OCI-LY7 (cell line): ENCODE measurements around the gene FRMPD4. TPM values are rescaled to one million over a fixed set of nuclear protein-coding genes. Genes with fewer than 3 reads are reported as not detected.

Experiments
- BruUV-seq: library from RNA; stranded (reverse); fragments of 400-500 nt; replicated peaks from 2 replicates; lab custom pipeline; 2021; lab: Mats Ljungman, UMichigan
- CTCF ChIA-PET: fragments of 300-600 bp; sonication (Branson Sonifier 250); formaldehyde crosslinking; loops from one replicate; lab custom pipeline; 2022; ENCODE audit warnings: antibody characterized with exemption; ENCODE audit not compliant: unreplicated experiment; lab: Charles Lee
- POLR2A ChIA-PET: fragments of 300-600 bp; sonication (Branson Sonifier 250); formaldehyde crosslinking; loops from one replicate; lab custom pipeline; 2022; ENCODE audit warnings: antibody characterized with exemption; lab: Charles Lee
- DNase-seq: peaks from one replicate; pipeline ENCODE4 v3.0.0-alpha.2; 2015; ENCODE audit warnings: low spot score
- H2AFZ ChIP-seq: fragments of 200-600 bp; sonication (generic), shearing (Covaris generic); 2 replicates; pipeline ENCODE4 v1.6.1; 2014; ENCODE audit warnings: mild to moderate bottlenecking, antibody characterized with exemption, low read length, moderate library complexity
- H3K27ac ChIP-seq: fragments of 200-600 bp; sonication (generic); 2 replicates; pipeline ENCODE4 v1.5.1; 2014; ENCODE audit warnings: mixed run types, low read depth, mild to moderate bottlenecking, moderate library complexity, low read length, inconsistent platforms; ENCODE audit not compliant: poor library complexity, severe bottlenecking
- H3K36me3 ChIP-seq: fragments of 200-600 bp; sonication (generic); 2 replicates; pipeline ENCODE4 v1.6.1; 2014; ENCODE audit warnings: mild to moderate bottlenecking, antibody characterized with exemption, low read length, moderate library complexity, mixed read lengths; ENCODE audit not compliant: insufficient read depth
- H3K4me1 ChIP-seq: fragments of 200-600 bp; sonication (generic); 2 replicates; pipeline ENCODE4 v1.5.1; 2014; ENCODE audit warnings: mild to moderate bottlenecking, low read length; ENCODE audit not compliant: insufficient read depth, poor library complexity, severe bottlenecking
- H3K4me2 ChIP-seq: fragments of 200-600 bp; sonication (generic); 2 replicates; pipeline ENCODE4 v1.6.1; 2014; ENCODE audit warnings: mild to moderate bottlenecking, low read length
- H3K4me3 ChIP-seq: fragments of 200-600 bp; sonication (generic); 2 replicates; pipeline ENCODE4 v1.5.1; 2014; ENCODE audit warnings: mild to moderate bottlenecking, low read depth, low read length; ENCODE audit not compliant: poor library complexity, severe bottlenecking
- H3K79me2 ChIP-seq: fragments of 200-600 bp; sonication (generic); 2 replicates; pipeline ENCODE4 v1.6.1; 2016; ENCODE audit warnings: low read depth, mild to moderate bottlenecking, low read length, moderate library complexity, mixed read lengths; ENCODE audit not compliant: insufficient read depth
- H3K9me2 ChIP-seq: fragments of 200-600 bp; sonication (generic); 2 replicates; pipeline ENCODE4 v1.6.1; 2016; ENCODE audit warnings: mild to moderate bottlenecking, low read length, mixed read lengths; ENCODE audit not compliant: insufficient read depth
- H3K9me3 ChIP-seq: fragments of 200-600 bp; sonication (generic); 2 replicates; pipeline ENCODE4 v1.6.1; 2014; ENCODE audit warnings: mild to moderate bottlenecking, mixed run types, low read length, mixed read lengths
- H4K20me1 ChIP-seq: fragments of 200-600 bp; sonication (generic); 2 replicates; pipeline ENCODE4 v1.6.1; 2014; ENCODE audit warnings: mild to moderate bottlenecking, antibody characterized with exemption, low read length, moderate library complexity, mixed read lengths; ENCODE audit not compliant: insufficient read depth
- EZH2phosphoT487 ChIP-seq: fragments of 200-600 bp; sonication (generic); IDR thresholded peaks from 2 replicates; pipeline ENCODE4 v1.6.1; 2018; ENCODE audit warnings: low read depth, borderline replicate concordance, mild to moderate bottlenecking, mixed run types, antibody characterized with exemption, low read length, moderate library complexity, mixed read lengths
- intact Hi-C: fragments of 100-400 bp; cut with micrococcal nuclease; formaldehyde crosslinking; loops from one replicate; pipeline ENCODE4 v1.10.0; 2022; ENCODE audit not compliant: unreplicated experiment
- total RNA-seq, 2 experiments: library from RNA; depleted of rRNA in 1 of 2; stranded (reverse); fragments of >200 nt in 1 of 2; shearing (Covaris generic) in 1 of 2; gene quantifications; 2 replicates each; pipeline ENCODE4 v1.2.3, GENCODE V29; 2014 to 2022
- TF ChIP-seq, protein P1 (sequence below): fragments of 200-600 bp; sonication (generic); conservative IDR thresholded peaks from 2 replicates; pipeline ENCODE4 v1.5.1; 2014; ENCODE audit warnings: mild to moderate bottlenecking, antibody characterized with exemption, low read length, moderate library complexity, mixed read lengths

FRMPD4 gene
- total RNA-seq, 2 experiments from 2014 or later = not detected

DNA sequence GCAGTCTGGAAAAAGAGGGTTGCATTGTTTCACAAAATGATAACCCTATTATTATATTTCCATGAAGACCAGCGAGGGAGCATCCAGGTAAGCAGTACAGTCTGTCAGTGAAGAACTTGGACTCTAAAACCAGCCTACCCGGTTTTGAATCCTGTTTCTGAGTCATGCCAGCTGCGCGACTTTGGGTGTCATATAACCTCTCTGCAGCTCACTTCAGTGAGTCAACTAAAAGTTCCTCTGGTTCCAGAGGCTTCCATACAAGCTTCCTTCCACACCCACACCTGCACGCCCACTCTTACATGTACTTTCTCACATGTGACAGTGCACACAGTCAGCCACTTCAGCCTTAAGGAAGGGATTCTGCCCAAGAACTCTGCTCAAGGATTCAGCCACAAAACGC, 603.1 kb downstream of the FRMPD4 start:
- intact Hi-C loops = no loop called here

DNA sequence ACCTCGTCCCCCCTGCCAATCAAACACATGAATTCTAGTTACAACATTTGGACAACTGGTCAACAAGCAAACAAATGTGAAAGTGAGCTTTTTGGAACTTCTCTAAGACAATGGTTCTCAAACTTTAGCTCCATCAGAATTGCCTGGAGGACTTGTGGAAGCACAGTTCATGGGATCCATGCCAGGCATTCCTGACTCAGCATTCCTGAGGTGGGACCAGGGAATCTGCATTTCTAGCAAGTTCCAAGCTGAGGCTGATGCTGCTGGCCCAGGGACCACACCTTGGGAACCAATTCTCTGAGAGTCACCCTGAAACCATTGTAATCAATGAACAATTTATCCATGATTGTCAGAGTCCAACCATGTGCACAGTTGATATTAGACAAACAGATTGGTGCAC, 609.2 kb downstream of the FRMPD4 start:
- H3K4me2 ChIP-seq = no peak overlapping the region
- no peak overlapping the region for H3K4me3 ChIP-seq
- H3K4me1 ChIP-seq = no peaks in the 10 kb centered on the region
- CTCF ChIA-PET = no interaction called here
- no peak overlapping the region for H3K27ac ChIP-seq
- H3K79me2 ChIP-seq = no peaks in the 10 kb centered on the region
- DNase-seq = no peak
- POLR2A ChIA-PET = interaction anchor here (0.6 to 1.4 kb wide), 2 partner anchors 15 to 1410 kb away, joined by 3 read pairs; no protein-coding TSS in a partner anchor
- no peak overlapping the region for H2AFZ ChIP-seq
- TF ChIP-seq EZH2phosphoT487 = no peak
- TF ChIP-seq, protein P1, sequence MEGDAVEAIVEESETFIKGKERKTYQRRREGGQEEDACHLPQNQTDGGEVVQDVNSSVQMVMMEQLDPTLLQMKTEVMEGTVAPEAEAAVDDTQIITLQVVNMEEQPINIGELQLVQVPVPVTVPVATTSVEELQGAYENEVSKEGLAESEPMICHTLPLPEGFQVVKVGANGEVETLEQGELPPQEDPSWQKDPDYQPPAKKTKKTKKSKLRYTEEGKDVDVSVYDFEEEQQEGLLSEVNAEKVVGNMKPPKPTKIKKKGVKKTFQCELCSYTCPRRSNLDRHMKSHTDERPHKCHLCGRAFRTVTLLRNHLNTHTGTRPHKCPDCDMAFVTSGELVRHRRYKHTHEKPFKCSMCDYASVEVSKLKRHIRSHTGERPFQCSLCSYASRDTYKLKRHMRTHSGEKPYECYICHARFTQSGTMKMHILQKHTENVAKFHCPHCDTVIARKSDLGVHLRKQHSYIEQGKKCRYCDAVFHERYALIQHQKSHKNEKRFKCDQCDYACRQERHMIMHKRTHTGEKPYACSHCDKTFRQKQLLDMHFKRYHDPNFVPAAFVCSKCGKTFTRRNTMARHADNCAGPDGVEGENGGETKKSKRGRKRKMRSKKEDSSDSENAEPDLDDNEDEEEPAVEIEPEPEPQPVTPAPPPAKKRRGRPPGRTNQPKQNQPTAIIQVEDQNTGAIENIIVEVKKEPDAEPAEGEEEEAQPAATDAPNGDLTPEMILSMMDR = no peak
- no peaks in the 10 kb centered on the region for H3K9me3 ChIP-seq
- H4K20me1 ChIP-seq = no peaks in the 10 kb centered on the region
- H3K36me3 ChIP-seq = no peaks in the 10 kb centered on the region
- intact Hi-C loops = no loop called here
- H3K9me2 ChIP-seq = no peaks in the 10 kb centered on the region
- BruUV-seq = no TSS peak

More for the DNA sequence above, 603.1 kb downstream of the FRMPD4 start:
- Histone ChIP-seq H3K9me3 (no peaks in the 10 kb centered on the region), H3K79me2 (no peaks in the 10 kb centered on the region), H3K4me1 (no peaks in the 10 kb centered on the region), H3K9me2 (no peaks in the 10 kb centered on the region), H3K27ac (no peak overlapping the region), H3K4me2 (no peak overlapping the region), H4K20me1 (no peaks in the 10 kb centered on the region), H3K4me3 (no peak overlapping the region), H2AFZ (no peak overlapping the region), H3K36me3 (no peaks in the 10 kb centered on the region)
- CTCF ChIA-PET = no interaction called here
- DNase-seq = no peak
- POLR2A ChIA-PET = no interaction called here
- TF ChIP-seq EZH2phosphoT487 = no peak
- TF ChIP-seq, protein P1 = no peak
- no TSS peak for BruUV-seq

DNA sequence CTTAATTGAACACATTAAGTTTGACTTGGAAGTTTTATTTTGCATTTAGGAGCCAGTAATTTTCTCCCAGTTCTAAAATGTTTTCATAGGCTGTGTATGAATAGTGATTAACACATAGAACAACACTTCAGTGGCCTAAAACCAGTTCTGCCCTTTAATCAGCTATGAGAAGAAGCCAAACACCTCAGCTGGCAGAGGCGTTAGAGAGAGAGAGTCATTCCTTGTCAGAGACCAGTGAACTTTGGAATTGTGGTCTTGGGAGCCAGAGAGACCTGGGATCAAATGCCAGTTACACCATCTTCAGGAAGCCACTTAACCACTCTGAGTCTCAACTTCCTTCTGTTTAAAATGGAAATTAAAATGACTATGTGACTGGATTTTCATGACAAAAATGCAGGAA, 613.6 kb downstream of the FRMPD4 start:
- Histone ChIP-seq H3K9me2 (no peaks in the 10 kb centered on the region), H3K79me2 (no peaks in the 10 kb centered on the region), H2AFZ (no peak overlapping the region), H3K4me3 (no peak overlapping the region), H3K9me3 (no peaks in the 10 kb centered on the region), H3K36me3 (no peaks in the 10 kb centered on the region), H3K27ac (no peak overlapping the region), H4K20me1 (no peaks in the 10 kb centered on the region), H3K4me1 (no peaks in the 10 kb centered on the region), H3K4me2 (no peak overlapping the region)
- no TSS peak for BruUV-seq
- no peak for DNase-seq
- intact Hi-C loops = no loop called here
- ChIA-PET CTCF (no interaction called here), POLR2A (interaction anchor here (0.5 kb wide), 1 partner anchor 389 kb away, joined by 4 read pairs; no protein-coding TSS in a partner anchor)
- no peak for TF ChIP-seq EZH2phosphoT487
- TF ChIP-seq, protein P1 = no peak
